GM19452 (cell line): ENCODE data around the gene TFEB.

Experiments
- ATAC-seq: cut with Tn5 transposase; IDR thresholded peaks from one replicate; pipeline ENCODE4 v1.9.1; 2021; ENCODE audit not compliant: unreplicated experiment

TFEB gene

GRCh38 chr6:41677124-41677921 is 58.1 kb downstream of the TFEB start:
- no peak for ATAC-seq

- no peak for ATAC-seq
Measured at GRCh38 chr6:41676431-41676830, 59.0 kb downstream of the TFEB start.

GRCh38 chr6:41675992-41676391 is 59.4 kb downstream of the TFEB start:
- ATAC-seq, result no peak

- no peak for ATAC-seq
Measured at GRCh38 chr6:41675176-41675775, 60.1 kb downstream of the TFEB start.

- no peak for ATAC-seq
Measured at GRCh38 chr6:41674231-41675000, 61.0 kb downstream of the TFEB start.

DNA sequence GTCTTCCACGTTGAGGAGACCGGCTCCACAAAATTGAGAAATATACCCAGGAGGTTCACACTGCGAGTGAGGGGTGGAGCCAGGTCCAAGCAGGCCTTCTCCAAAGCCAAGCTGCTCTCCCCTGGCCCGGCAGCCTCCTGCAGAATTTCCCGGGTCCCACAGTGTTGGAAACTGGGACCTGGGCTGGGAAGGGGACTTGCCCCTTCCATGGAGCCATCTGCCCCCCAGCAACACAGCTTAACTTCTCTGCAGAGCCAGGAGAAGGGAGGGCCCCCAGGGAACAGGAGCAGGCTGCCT is 61.8 kb downstream of the TFEB start:
- no peak for ATAC-seq

DNA sequence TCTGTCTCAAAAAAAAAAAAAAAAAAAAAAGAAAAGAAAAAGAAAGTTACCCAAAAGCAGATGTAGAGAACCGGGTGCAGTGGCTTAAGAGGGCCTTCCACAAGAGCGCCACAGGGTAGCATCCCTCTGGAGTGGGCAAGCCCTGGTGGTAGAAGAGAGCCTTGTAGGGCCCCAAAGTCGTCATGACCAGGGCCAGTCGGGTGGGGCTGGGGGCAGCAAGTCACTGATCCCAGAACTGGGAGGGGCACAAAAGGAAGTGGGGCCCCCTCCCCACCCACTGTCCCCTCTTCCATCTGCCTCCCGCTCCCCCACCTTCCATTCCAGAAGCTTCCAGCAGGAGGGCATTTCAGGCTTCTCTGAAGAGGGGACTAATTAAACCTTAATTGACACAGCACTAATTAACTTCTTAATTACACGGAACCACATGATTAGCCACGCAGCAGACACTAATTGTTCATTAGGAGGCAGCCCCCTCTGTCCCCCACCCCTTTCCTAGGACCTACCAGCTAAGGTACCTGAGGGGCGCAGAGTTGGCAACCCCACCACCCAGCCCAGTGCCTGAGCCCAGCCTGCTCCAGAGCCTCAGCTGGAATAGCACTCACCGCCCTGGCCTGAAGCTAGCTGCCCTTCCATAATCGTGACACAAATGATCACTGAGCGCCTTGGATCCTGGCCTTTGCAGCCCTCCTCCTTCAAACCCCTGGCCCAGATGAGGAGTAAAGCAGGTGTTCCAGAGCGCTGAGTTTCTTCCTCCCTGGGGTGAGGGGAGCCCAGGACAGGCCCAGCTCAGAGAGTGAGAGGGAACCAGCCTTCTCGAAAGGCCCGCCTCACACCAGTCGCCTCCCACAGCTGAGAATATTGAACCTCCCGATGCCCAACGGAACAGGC is 62.3 kb downstream of the TFEB start:
- ATAC-seq, result no peak

DNA sequence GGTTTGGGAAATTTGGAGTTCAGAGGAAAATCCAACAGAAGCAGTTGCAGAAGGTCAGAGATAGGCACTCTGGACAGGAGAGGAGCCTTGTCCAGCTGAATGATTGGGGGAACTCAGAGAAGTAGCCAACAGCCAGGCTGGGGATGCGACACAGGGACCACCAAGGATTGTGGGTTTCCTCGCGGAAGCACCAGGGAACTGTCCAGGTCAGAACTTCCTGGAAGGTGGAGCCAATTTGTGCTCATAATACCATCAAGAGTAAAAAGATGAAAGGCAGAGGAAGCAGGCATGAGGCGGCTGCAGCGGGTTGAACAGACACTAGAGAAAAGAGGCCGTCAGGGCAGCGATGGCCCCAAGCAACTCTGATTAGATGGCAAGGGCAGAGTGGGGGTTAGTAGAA is 63.4 kb downstream of the TFEB start:
- no peak for ATAC-seq

DNA sequence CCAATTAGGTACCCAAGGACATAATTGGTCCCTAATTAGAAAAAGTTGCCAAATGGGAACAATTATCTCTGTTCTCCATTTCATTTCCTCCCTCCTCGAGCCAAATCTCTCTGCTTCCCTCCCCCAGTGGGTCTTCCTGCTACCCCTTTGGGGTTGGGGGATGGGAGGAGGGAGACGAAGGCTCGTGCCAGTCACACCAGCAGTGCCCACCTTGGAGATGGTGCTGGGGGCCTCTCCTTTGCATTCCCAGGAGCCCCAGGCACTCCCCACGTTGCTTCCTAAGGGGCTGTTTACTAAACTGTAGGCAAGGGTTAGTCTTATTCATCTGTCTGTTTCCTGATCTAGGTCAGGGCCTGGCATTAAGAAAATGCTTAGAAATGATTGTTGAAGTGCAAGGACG is 64.0 kb downstream of the TFEB start:
- no peak for ATAC-seq

DNA sequence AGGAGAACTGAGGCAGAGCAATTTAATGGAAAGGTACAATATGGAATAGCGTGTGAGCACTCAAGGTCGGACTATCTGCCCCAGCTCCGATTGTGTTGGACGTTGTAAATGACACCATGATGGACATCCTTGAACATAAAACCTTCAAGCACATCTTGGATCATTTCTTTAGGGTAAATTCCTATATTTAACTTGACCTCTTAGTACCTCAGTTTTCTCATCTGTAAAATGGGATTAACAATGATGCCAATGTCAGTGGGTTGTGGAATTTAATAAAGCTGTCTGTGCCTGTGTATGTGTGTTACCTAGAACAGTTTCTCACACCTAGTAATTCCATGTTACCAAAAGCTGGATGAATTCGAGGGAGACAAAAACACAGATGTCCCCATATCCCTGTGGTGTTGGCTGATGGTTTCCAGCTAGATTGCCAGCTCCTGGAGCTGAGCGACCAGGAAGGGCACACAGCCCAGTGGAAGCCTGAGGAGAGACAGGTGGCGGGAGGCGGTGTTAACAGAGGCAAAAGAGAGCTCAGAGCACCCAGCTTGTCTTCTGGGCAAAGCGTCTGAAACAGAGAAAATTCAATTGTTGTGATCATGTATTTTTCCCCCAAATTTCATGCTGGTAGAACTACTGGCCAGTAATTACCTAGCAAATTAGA is 64.6 kb downstream of the TFEB start:
- no peak for ATAC-seq

GRCh38 chr6:41668968-41669367 is 66.4 kb downstream of the TFEB start:
- no peak for ATAC-seq

GRCh38 chr6:41667195-41667594 is 68.2 kb downstream of the TFEB start:
- no peak for ATAC-seq

DNA sequence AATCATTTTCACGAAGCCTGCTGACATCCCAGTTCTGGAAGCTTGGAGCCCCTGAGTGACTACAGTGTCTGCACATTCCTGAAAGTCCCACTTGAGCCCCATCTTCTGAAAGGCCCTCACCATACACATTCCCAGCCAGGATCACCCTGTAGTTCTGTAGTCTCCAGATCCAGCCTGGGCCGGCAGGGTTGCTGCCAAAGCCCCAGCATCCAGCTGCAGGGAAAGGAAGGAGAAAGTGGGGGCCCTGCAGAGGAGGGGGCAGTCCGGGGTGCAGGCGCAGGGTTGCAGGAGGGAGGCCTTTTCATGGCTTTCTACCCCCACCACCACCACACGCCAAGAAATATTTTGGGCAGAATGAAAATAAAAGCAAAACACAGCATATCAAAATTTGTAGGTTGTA is 71.1 kb downstream of the TFEB start:
- no peak for ATAC-seq

DNA sequence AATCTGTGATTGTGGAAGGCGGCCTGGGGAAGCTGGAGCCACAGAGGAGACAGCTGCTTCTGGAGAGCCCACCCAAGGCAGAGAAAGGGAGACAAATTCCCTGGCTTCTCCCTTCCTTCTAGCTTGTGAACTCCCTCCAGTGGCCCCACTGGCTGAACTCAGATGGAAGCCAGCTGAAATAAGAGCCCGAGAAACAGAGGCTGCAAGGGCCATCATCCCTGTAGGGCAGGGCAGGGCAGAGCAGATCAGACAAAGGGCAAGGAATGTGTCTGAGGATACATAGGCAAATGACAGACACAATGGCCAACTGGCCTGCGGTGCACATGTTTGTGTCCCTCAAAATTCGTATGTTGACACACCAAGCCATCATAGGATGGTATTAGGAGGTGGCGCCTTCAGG is 71.8 kb downstream of the TFEB start:
- ATAC-seq, result no peak

DNA sequence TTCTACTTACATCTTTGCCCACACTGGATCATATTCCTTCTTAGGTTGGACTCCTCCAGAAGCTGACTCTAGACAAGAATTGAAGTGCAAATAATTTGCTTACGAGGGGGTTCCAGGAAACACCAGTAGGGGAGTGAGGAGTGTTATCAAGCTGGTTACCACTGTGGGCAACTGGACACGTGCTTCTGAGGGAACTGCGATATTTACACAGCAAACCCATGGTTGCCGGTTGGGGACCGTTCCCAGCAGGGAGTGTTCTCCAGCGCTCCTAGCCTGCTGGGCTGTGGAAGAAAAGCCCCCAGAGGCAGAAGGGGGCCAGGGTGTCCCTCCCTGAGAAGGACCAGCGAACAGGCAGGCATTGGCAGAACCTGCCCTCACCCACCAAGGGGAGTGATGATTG is 75.5 kb downstream of the TFEB start:
- ATAC-seq, result no peak

- no peak for ATAC-seq
Measured at GRCh38 chr6:41658636-41659035, 76.8 kb downstream of the TFEB start.

DNA sequence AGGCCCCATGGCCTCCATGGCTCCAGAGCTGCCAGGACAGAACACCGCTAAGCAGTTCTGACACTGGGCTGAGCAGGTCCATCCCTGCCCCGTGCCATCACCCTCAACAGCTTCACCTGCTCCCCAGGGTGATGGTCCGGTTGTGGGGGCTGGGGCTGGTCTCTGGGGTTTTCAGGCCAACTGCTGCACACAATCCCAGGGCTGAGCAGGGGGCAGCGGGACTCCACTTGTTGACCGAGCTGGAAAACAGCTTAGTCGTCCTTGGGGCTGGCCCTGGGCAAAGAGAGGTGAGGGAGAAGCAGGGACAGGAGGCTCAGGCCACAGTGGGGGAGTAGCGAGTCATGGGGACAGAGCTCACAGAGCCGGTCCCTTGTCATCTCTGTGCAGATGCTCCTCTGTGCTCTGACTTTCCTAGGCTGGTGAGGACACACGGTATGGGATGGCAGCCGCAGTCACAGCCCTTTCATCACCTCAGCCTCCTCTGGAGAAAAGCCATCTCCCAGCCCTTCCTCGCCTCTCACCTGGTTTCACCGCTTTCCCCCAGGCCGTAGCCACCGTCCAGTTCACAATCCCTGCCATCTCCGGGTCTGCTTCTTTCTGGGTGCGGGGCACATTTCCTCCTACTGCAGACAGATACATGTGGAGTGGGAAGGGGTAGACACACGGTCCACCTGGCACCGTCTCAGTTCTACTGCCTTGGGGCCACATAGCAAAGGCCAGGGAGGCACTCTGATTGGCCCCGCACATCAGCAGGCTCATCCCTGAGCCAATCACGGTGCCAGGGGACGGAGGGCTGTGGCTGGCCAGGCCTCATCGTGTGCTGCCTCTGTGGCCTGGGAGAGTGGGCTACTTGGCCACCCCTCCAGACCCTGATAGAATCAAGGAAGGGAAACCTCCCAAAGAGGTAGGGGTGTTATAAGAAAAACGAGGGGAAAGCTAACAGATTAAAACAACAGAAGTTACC is 78.0 kb downstream of the TFEB start:
- no peak for ATAC-seq

DNA sequence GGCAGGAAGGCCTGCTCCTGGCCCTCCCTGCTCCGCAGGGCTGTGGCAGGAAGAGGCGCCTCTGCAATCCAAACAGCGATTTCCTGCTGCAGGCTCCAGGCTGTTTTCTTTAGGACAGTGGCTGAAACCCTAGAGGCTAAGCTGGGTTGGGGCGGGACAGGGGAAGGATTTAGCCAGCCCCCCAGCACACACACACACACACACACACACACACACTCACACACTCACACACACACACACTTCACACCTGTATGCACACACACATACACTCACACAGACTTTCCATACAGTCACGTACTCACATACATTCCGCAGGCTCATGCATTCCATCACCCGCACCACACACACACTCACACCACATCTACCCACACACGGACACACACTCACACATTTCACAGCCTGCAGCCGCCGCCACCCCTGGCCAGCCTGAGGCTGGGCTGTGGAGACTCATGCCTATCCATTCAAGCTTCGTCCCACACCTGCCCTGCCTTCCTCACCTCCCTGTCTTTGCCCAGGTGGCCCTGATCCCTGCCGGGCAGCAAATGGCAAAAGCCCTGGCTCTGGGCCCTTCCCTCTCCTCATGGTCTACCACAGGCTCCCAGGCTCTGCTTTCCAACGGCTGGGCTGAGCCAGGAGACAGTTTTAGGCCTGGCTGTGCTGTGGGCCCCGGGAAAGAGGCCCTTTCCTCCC is 79.3 kb downstream of the TFEB start:
- ATAC-seq, result no peak

DNA sequence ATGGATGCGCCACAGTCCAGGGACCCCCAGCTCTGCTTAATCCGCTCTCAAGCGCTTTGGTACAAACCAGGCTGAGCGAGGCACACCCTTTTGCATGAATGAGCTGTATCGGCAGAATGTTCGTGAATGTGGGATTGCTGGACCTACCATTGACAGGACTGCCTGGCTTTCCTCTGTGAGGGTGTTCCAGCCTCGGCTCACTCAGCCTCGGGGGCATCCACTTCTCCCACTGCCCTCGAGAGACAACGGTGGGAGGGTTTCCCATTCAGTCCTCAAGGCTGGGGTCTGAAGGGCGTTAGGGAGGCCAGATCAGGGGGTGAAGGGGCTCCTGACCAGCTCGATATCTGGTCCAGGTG is 79.8 kb downstream of the TFEB start:
- no peak for ATAC-seq
